AG08396 (cell line): ENCODE results near the gene COG4.

ENCODE experiments used
- DNase-seq: peaks from one replicate; pipeline ENCODE4 v3.0.0; 2012; ENCODE audit warnings: low spot score, mixed read lengths

COG4 gene

DNA sequence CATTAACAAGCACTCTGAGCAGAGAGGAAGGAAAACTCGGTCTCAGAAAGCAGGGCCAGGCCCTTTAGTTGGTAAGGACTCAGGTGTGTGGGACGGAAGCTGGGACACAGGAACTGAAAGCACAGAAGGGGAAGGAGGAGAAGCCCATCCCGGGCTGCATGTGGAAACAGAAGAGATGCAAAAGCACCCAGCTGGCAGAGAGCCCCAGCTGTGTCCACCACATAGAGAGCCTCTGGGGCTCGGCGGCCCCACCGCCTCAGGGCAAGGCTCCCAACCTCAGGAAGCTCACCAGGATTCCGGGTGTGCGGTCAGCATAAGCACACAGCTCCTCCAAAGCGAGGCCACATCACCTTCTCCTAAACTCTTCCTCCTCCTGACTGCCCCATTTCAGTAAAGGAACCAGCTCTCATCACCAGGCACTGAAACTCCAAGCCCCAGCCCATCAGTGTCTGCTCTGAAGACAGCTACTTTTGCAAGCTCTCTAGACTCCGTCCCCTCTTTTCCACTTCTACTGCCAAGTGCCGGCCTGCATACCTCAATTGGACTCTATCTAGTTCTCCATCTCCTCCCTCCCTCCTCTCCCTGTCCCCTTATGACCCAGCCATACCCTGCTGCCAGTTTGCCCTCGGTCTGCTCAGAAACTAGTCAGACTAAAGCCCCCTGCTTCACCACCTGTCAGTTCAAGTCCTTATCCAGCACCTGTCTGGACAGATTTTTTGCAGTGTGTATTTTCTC lies 90.5 kb downstream of the COG4 start:
- DNase-seq, result no peak

DNA sequence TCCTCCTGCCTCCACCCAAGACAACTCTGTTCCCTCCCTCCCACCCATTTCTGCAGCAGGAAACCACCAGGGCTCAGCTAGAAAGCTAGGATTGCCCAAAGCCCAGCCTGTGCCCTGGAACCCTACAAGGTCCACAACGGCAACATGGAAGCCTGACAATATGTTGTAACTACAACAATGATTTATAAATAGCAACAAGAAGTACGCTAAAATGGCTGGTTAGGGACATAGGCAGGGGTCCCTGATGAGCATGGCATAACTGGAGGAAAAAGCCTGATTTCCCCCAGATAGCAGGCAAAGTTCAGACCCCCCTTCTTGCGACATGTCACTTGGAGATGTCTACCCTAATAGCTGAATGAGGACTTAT lies 91.0 kb downstream of the COG4 start:
- DNase-seq, result no peak

DNA sequence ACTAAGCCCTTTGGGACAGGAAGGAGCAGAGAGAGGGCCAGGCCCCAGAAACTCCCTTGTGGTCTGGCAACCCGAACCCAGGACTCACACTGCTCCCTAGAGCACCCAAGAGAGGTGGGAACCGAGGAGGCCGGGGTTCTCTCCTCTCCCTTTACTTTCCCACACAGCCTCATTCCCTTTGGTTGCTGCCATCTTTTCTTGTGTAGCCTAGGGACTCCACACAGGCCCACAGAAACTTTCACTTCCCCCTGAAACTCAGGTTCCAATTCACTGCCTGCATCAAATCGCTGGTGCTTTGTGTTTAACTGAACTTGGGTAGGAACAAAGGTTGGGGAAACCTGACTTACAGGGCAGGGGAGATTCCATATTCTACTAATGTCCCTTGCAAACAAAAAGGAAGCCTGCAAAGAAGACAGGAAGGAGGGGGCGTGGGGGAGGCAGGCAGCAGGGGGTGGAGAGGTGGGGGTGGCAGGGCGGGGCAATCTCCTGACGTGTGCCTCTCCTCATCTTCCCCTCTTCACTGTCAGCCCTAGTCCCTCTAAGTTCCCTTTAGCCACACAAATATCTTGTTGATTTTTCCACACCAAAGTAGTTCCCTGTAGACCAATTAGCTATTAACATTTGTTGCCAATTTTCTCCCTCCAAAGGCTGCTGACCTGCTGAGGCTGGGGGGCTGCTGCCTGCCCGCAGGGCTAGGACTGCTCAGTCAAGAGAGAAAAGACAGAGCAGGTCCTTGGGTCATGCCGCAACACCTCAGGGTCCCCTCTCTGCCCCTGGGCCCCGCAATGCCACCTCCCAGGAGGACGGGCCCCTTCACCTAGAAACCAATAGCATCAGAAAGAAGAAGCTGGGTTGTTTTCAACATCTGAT lies 92.5 kb downstream of the COG4 start:
- DNase-seq, result no peak
